BLaER1 (cell line): ENCODE measurements around the gene TNRC18.
A peak's percentile ranks its signal among the peaks of the same experiment; 100 is the strongest.

ENCODE experiments used
- H3K27ac ChIP-seq: shearing (Covaris generic); formaldehyde crosslinking; 2 replicates; pipeline ENCODE4 v1.8.1; 2022
- H3K27me3 ChIP-seq: shearing (Covaris generic); formaldehyde crosslinking; 2 replicates; pipeline ENCODE4 v1.8.1; 2022
- H3K36me3 ChIP-seq: shearing (Covaris generic); formaldehyde crosslinking; 2 replicates; pipeline ENCODE4 v1.8.1; 2022
- H3K4me1 ChIP-seq: shearing (Covaris generic); formaldehyde crosslinking; 2 replicates; pipeline ENCODE4 v1.8.1; 2022
- H3K4me2 ChIP-seq: shearing (Covaris generic); formaldehyde crosslinking; 2 replicates; pipeline ENCODE4 v1.8.1; 2022
- H3K4me3 ChIP-seq: shearing (Covaris generic); formaldehyde crosslinking; 2 replicates; pipeline ENCODE4 v1.8.1; 2022
- H3K9ac ChIP-seq: shearing (Covaris generic); formaldehyde crosslinking; 2 replicates; pipeline ENCODE4 v1.8.1; 2022
- H3K9me3 ChIP-seq: shearing (Covaris generic); formaldehyde crosslinking; 2 replicates; pipeline ENCODE4 v1.8.1; 2022
- H4K20me1 ChIP-seq: shearing (Covaris generic); formaldehyde crosslinking; 2 replicates; pipeline ENCODE4 v1.8.1; 2022
- Cebpa-rat ChIP-seq: shearing (Covaris generic); IDR thresholded peaks from 2 replicates; pipeline ENCODE4 v1.8.1; 2022

The TNRC18 gene

GRCh38 chr7:5421714-5422395 lies 1.8 kb downstream of the TNRC18 start:
- no peak overlapping the region for H3K27ac ChIP-seq
- peaks cover 96% of the 10 kb centered on the region for H4K20me1 ChIP-seq
- H3K4me1 ChIP-seq: peaks cover 67% of the 10 kb centered on the region
- peak overlapping the region; percentile 66 for H3K4me3 ChIP-seq
- H3K36me3 ChIP-seq: no peaks in the 10 kb centered on the region
- H3K9me3 ChIP-seq: no peaks in the 10 kb centered on the region
- peaks cover 98% of the 10 kb centered on the region for H3K27me3 ChIP-seq
- H3K4me2 ChIP-seq: peak overlapping the region; percentile 99
- no peak overlapping the region for H3K9ac ChIP-seq
- TF ChIP-seq Cebpa-rat: no peak

DNA sequence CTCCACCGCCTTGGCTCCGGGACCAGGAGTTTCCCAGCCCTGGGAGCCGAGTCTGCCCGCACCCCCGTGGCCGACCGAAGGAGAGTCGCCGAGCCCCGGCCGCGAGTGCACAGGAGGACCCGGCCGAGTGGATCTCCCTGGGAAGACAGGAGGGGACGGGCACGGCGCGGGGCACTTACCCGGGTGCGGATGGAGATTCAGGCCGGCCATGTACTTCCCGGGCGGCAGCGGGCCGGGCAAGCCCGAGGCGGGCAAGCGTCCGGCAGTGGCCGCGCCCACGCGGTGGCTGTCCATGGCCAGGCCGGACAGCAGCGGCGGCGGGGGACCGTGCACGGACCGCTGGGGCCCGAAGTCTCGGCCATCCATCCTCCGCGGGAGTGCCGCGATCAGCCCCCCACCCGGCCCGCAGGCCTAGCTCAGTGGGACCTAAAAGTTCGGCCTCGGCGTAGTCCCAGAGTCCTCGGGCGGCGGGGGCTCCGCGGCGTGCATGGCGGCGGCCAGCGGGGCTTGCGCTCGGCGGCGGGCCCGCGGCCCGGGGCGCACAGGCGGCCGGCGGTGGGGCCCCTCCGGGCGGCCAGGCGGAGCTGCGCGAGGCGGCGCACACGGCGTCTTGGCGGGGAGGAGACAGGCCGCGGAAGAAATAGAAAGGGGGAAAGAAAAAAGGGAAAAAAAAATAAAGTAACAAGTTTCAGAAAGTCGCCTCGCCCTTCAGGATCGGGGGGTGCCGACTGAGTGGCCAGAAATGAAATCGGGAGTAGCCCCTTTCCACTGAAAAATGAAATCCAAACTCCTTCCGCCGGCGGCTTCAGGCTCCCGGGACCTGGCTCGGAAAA lies 2.5 kb downstream of the TNRC18 start:
- Histone ChIP-seq H4K20me1 (peaks cover 95% of the 10 kb centered on the region), H3K9ac (no peak overlapping the region), H3K27me3 (peaks cover 98% of the 10 kb centered on the region), H3K27ac (no peak overlapping the region), H3K4me3 (peak overlapping the region; percentile 66), H3K36me3 (no peaks in the 10 kb centered on the region), H3K4me2 (peak overlapping the region; percentile 99), H3K4me1 (peaks cover 67% of the 10 kb centered on the region), H3K9me3 (no peaks in the 10 kb centered on the region)
- no peak for TF ChIP-seq Cebpa-rat

GRCh38 chr7:5420067-5420880 lies 3.4 kb downstream of the TNRC18 start:
- peaks cover 98% of the 10 kb centered on the region for H3K27me3 ChIP-seq
- TF ChIP-seq Cebpa-rat: no peak
- no peak overlapping the region for H3K27ac ChIP-seq
- no peaks in the 10 kb centered on the region for H3K36me3 ChIP-seq
- peak overlapping the region; percentile 99 for H3K4me2 ChIP-seq
- H4K20me1 ChIP-seq: peaks cover 87% of the 10 kb centered on the region
- peaks cover 63% of the 10 kb centered on the region for H3K4me1 ChIP-seq
- no peaks in the 10 kb centered on the region for H3K9me3 ChIP-seq
- no peak overlapping the region for H3K9ac ChIP-seq
- peak overlapping the region; percentile 66; the same call in 1 of the 2 replicates for H3K4me3 ChIP-seq

- Histone ChIP-seq H3K4me2 (peak overlapping the region; percentile 99), H3K27ac (no peak overlapping the region), H3K4me3 (peak overlapping the region; percentile 66; the same call in 1 of the 2 replicates)
These were observed 4.0 kb downstream of the TNRC18 start for GRCh38 chr7:5419539-5420066.

DNA sequence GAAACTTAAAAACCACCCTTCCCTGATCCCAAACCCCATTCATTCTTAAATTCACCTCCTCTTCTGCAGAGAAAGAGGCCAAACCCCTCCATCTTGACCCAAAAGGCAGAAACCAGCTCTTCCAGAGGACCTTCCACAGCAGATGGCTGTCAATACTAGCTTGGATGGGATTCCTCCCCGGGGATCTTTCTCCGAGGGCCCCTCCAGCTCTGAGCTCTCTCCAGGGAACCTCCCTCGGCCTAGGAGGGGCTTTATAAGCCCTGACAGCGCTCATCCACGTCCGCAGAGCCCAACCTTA lies 5.4 kb downstream of the TNRC18 start:
- Histone ChIP-seq H3K27ac (no peak overlapping the region), H3K9ac (no peak overlapping the region), H3K9me3 (no peaks in the 10 kb centered on the region), H3K27me3 (peaks cover 92% of the 10 kb centered on the region), H3K4me1 (peaks cover 47% of the 10 kb centered on the region), H3K36me3 (no peaks in the 10 kb centered on the region), H4K20me1 (peaks cover 70% of the 10 kb centered on the region), H3K4me2 (no peak overlapping the region), H3K4me3 (no peak overlapping the region)
- TF ChIP-seq Cebpa-rat: no peak

More at GRCh38 chr7:5419539-5420066, 4.0 kb downstream of the TNRC18 start:
- no peak for TF ChIP-seq Cebpa-rat
- peaks cover 80% of the 10 kb centered on the region for H4K20me1 ChIP-seq
- no peak overlapping the region for H3K9ac ChIP-seq
- H3K4me1 ChIP-seq: peaks cover 57% of the 10 kb centered on the region
- no peaks in the 10 kb centered on the region for H3K36me3 ChIP-seq
- no peaks in the 10 kb centered on the region for H3K9me3 ChIP-seq
- peaks cover 98% of the 10 kb centered on the region for H3K27me3 ChIP-seq

- no peak for TF ChIP-seq Cebpa-rat
- Histone ChIP-seq H3K27me3 (peaks cover 91% of the 10 kb centered on the region), H3K4me2 (no peak overlapping the region), H3K4me1 (peaks cover 46% of the 10 kb centered on the region), H4K20me1 (peaks cover 62% of the 10 kb centered on the region), H3K27ac (no peak overlapping the region), H3K36me3 (no peaks in the 10 kb centered on the region), H3K9me3 (no peaks in the 10 kb centered on the region), H3K9ac (no peak overlapping the region), H3K4me3 (no peak overlapping the region)
These were observed 6.2 kb downstream of the TNRC18 start for GRCh38 chr7:5417106-5418071.

DNA sequence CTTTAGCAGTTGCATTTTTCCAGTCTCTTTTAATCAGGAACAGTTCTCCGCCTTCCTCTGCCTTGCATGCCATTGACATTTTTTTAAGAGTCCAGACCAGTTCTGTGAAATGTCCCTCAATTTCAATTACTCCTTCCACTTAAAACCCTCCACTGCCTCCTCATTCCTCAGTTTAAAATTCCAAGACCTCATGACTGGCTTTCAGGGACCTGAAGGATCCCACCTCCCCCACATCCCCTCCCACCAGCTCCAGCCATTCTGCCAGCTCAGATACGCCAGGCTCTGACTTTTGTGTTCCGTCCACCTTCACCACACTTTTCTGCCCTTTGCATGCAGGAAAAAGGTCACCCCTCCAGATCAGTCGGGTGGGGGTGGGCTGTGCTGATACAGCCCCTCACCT lies 8.7 kb downstream of the TNRC18 start:
- peaks cover 37% of the 10 kb centered on the region for H4K20me1 ChIP-seq
- H3K9ac ChIP-seq: no peak overlapping the region
- no peak overlapping the region for H3K4me2 ChIP-seq
- H3K27me3 ChIP-seq: peaks cover 66% of the 10 kb centered on the region
- H3K36me3 ChIP-seq: no peaks in the 10 kb centered on the region
- H3K4me3 ChIP-seq: no peak overlapping the region
- no peak for TF ChIP-seq Cebpa-rat
- no peaks in the 10 kb centered on the region for H3K9me3 ChIP-seq
- H3K27ac ChIP-seq: no peak overlapping the region
- H3K4me1 ChIP-seq: peaks cover 21% of the 10 kb centered on the region

GRCh38 chr7:5413449-5413786 lies 10.2 kb downstream of the TNRC18 start:
- Histone ChIP-seq H3K4me3 (no peak overlapping the region), H3K27me3 (peaks cover 51% of the 10 kb centered on the region), H3K36me3 (no peaks in the 10 kb centered on the region), H3K4me1 (peaks cover 7% of the 10 kb centered on the region; the same call in 1 of the 2 replicates), H3K4me2 (no peak overlapping the region), H3K27ac (no peak overlapping the region), H3K9me3 (no peaks in the 10 kb centered on the region), H3K9ac (no peak overlapping the region), H4K20me1 (peaks cover 22% of the 10 kb centered on the region)
- no peak for TF ChIP-seq Cebpa-rat

DNA sequence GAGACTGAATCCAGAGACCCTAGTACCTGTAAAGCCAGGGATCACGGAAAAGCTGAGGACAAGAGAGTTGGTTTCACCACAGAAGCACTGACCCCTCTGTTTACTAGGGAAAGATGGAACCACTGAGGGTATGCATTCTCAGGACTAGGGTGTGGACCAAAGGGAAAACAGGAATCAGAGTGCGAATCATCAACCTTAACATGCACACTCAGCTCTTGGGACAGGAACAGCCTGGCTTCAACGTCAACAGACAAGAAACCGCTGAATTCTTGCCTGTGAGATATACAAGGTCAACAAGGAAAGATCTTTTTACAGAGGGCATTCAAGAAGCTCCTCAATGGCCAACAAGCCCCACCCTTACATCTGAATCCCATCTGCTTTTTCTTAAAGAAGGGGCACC lies 14.9 kb downstream of the TNRC18 start:
- no peaks in the 10 kb centered on the region for H3K36me3 ChIP-seq
- H3K27me3 ChIP-seq: peaks cover 12% of the 10 kb centered on the region; the same call in 1 of the 2 replicates
- peaks cover 7% of the 10 kb centered on the region; the same call in 1 of the 2 replicates for H3K4me1 ChIP-seq
- no peak overlapping the region for H3K4me3 ChIP-seq
- H3K9me3 ChIP-seq: no peaks in the 10 kb centered on the region
- no peak overlapping the region for H3K27ac ChIP-seq
- H3K9ac ChIP-seq: no peak overlapping the region
- TF ChIP-seq Cebpa-rat: no peak
- no peak overlapping the region for H3K4me2 ChIP-seq
- H4K20me1 ChIP-seq: no peaks in the 10 kb centered on the region; the same call in 1 of the 2 replicates
